Motor neuron (in vitro differentiated cells): ENCODE results near the gene CES3. TPM values are rescaled to one million over a fixed set of nuclear protein-coding genes. Genes with fewer than 3 reads are reported as not detected.
"Not testable (repeated sequence)": the region's sequence is repeated elsewhere in the genome, so short reads cannot be mapped to it uniquely, and the experiment has no call there.

Source experiments
- ATAC-seq, 8 experiments: fragments of 200-7000 bp; cut with Tn5 transposase; replicated peaks in 6 of 8; 2 replicates each; pipeline ENCODE4 v1.8.0; 2021; ENCODE audit warnings: mild to moderate bottlenecking in 8 of 8, moderate library complexity in 8 of 8
- H3K27ac ChIP-seq, 2 donors: fragments of 250-450 bp; sonication (Bioruptor Pico); 2 replicates each; pipeline ENCODE4 v1.9.0; 2021; ENCODE audit warnings: antibody characterized with exemption in 2 of 2, mild to moderate bottlenecking in 2 of 2, moderate library complexity in 1 of 2
- H3K4me1 ChIP-seq, 2 donors: fragments of 250-450 bp; sonication (Bioruptor Pico); replicated peaks in 1 of 2; 2 replicates each; pipeline ENCODE4 v1.6.1; 2021; ENCODE audit warnings: antibody characterized with exemption in 2 of 2, mild to moderate bottlenecking in 2 of 2, moderate library complexity in 1 of 2
- H3K4me3 ChIP-seq, 5 donors: fragments of 250-450 bp; sonication (Bioruptor Pico); 2 replicates each; pipeline ENCODE4 v1.9.0; 2021; ENCODE audit warnings: antibody characterized with exemption in 5 of 5, mild to moderate bottlenecking in 5 of 5, moderate library complexity in 4 of 5
- WGBS, 10 experiments: fragments of 450-650 bp; shearing (Covaris generic); methylation state at CpG; one replicate each; pipeline ENCODE4 v1.0.0; 2022; 5-methylcytosine and 5-hydroxymethylcytosine counted together
- in situ Hi-C, 9 experiments: fragments of 400-800 bp; cut with MboI; loops; one replicate each; pipeline ENCODE4 v1.15.0; 2021; ENCODE audit warnings: low sequenced_read_pairs in 9 of 9, low pct_unique_long_range_greater_than_20kb in 2 of 9; ENCODE audit not compliant: unreplicated experiment in 9 of 9
- total RNA-seq, 8 experiments: library from RNA; unstranded; fragments of 300-600 nt; gene quantifications; 2 replicates each; pipeline versions ENCODE4 v1.2.3 to v1.2.4, GENCODE V29; 2022

The CES3 gene
- total RNA-seq, 8 experiments from 2014 or later: 0.09 to 1.9 (median 0.53) TPM

GRCh38 chr16:66979011-66979717, 18.1 kb downstream of the CES3 start:
- peaks cover 0 to 9% of the 10 kb centered on the region in 2 donors for H3K4me1 ChIP-seq
- no peak overlapping the region for H3K27ac ChIP-seq
- WGBS, 10 experiments: 20 to 89% (median 66%) methylated on average over 1 to 3 of the region's 16 CpGs; no CpG with 5 or more reads in 6 of the 10 experiments
- in situ Hi-C loops: loop anchor here in 1 of 9 experiments (25.0 kb wide), 1 partner anchor 183 kb away; the partner anchor contains the start of genes B3GNT9, FBXL8, HSF4 and NOL3
- peak in 3 of 8 experiments; percentile 9 to 80 (median 74) for ATAC-seq
- no peak overlapping the region for H3K4me3 ChIP-seq

- H3K27ac ChIP-seq: no peak overlapping the region
- no peak overlapping the region for H3K4me3 ChIP-seq
- no peak for ATAC-seq
- in situ Hi-C loops: loop anchor here in 1 of 9 experiments (25.0 kb wide), 1 partner anchor 179 kb away; the partner anchor contains the start of genes B3GNT9, FBXL8, HSF4 and NOL3
- WGBS, 10 experiments: 63 to 89% (median 81%) methylated on average over 2 to 9 of the region's 9 CpGs
- H3K4me1 ChIP-seq: no peaks in the 10 kb centered on the region
Observed at GRCh38 chr16:66983033-66983432, 22.0 kb downstream of the CES3 start.

- Histone ChIP-seq H3K27ac (no peak overlapping the region), H3K4me1 (no peaks in the 10 kb centered on the region), H3K4me3 (no peak overlapping the region)
- ATAC-seq: no peak
- in situ Hi-C loops: loop anchor here in 1 of 9 experiments (25.0 kb wide), 1 partner anchor 177 kb away; the partner anchor contains the start of genes B3GNT9, FBXL8, HSF4 and NOL3
- 20 to 100% (median 72%) methylated on average over 1 to 3 of the region's 4 CpGs; no CpG with 5 or more reads in 4 of the 10 experiments for WGBS, 10 experiments
Observed at GRCh38 chr16:66984892-66985311, 23.8 kb downstream of the CES3 start.

- in situ Hi-C loops: loop anchor here in 1 of 9 experiments (25.0 kb wide), 1 partner anchor 176 kb away; the partner anchor contains the start of genes B3GNT9, FBXL8, HSF4 and NOL3
- ATAC-seq: no peak
- no peaks in the 10 kb centered on the region for H3K4me1 ChIP-seq
- no peak overlapping the region for H3K4me3 ChIP-seq
- 74 to 100% (median 86%) methylated on average over 1 to 6 of the region's 6 CpGs; no CpG with 5 or more reads in 4 of the 10 experiments for whole genome bisulfite sequencing, 10 experiments
- H3K27ac ChIP-seq: no peak overlapping the region
Observed at GRCh38 chr16:66986559-66986958, 25.5 kb downstream of the CES3 start.

- Histone ChIP-seq H3K27ac (no peak within 1 kb of the TSS), H3K4me1 (no peaks in the 10 kb centered on the region), H3K4me3 (no peak within 1 kb of the TSS)
- in situ Hi-C loops: loop anchor here in 1 of 9 experiments (25.0 kb wide), 1 partner anchor 174 kb away; the partner anchor contains the start of genes B3GNT9, FBXL8, HSF4 and NOL3
- WGBS, 10 experiments: 21 to 100% (median 67%) methylated on average over 1 to 8 of the region's 11 CpGs; no CpG with 5 or more reads in 3 of the 10 experiments
- ATAC-seq: peak in 3 of 8 experiments; percentile 45 to 95 (median 85)
Observed at GRCh38 chr16:66988197-66988788, 27.2 kb downstream of the CES3 start, which contains the start of gene CES4A. TSS of gene CES4A (plus strand) at chr16:66988589. CDS start at chr16:66988773, 184 bp downstream.

GRCh38 chr16:66991545-66992077, 30.5 kb downstream of the CES3 start:
- no peaks in the 10 kb centered on the region for H3K4me1 ChIP-seq
- H3K4me3 ChIP-seq: no peak overlapping the region
- no peak overlapping the region for H3K27ac ChIP-seq
- ATAC-seq: no peak
- in situ Hi-C loops: loop anchor here in 1 of 9 experiments (25.0 kb wide), 1 partner anchor 171 kb away; the partner anchor contains the start of genes B3GNT9, FBXL8, HSF4 and NOL3
- WGBS, 10 experiments: 14 to 86% (median 60%) methylated on average over 1 to 2 of the region's 2 CpGs; no CpG with 5 or more reads in 3 of the 10 experiments

GRCh38 chr16:66993558-66993957, 32.5 kb downstream of the CES3 start:
- ATAC-seq: peak in 3 of 8 experiments; percentile 91 to 98 (median 93)
- 0 to 100% (median 89%) methylated on average over 1 to 7 of the region's 12 CpGs; no CpG with 5 or more reads in 4 of the 10 experiments for WGBS, 10 experiments
- H3K4me3 ChIP-seq, H3K4me1 ChIP-seq, H3K27ac ChIP-seq: not testable (repeated sequence)
- in situ Hi-C loops: loop anchor here in 1 of 9 experiments (25.0 kb wide), 1 partner anchor 169 kb away; the partner anchor contains the start of genes B3GNT9, FBXL8, HSF4 and NOL3

GRCh38 chr16:66996324-66996982, 35.4 kb downstream of the CES3 start:
- Histone ChIP-seq H3K4me1 (no peaks in the 10 kb centered on the region), H3K4me3 (no peak overlapping the region), H3K27ac (no peak overlapping the region)
- in situ Hi-C loops: loop anchor here in 1 of 9 experiments (25.0 kb wide), 1 partner anchor 166 kb away; the partner anchor contains the start of genes B3GNT9, FBXL8, HSF4 and NOL3
- 8 to 100% (median 24%) methylated on average over 1 to 5 of the region's 6 CpGs; no CpG with 5 or more reads in 2 of the 10 experiments for WGBS, 10 experiments
- ATAC-seq: peak in 1 of 8 experiments; percentile 40

- ATAC-seq: no peak
- no peak overlapping the region for H3K4me3 ChIP-seq
- 0 to 100% (median 55%) methylated on average over 1 to 3 of the region's 3 CpGs; no CpG with 5 or more reads in 2 of the 10 experiments for WGBS, 10 experiments
- H3K27ac ChIP-seq: no peak overlapping the region
- H3K4me1 ChIP-seq: no peaks in the 10 kb centered on the region
- in situ Hi-C loops: loop anchor here in 1 of 9 experiments (25.0 kb wide), 1 partner anchor 165 kb away; the partner anchor contains the start of genes B3GNT9, FBXL8, HSF4 and NOL3
Observed at GRCh38 chr16:66996983-66997358, 35.9 kb downstream of the CES3 start.

GRCh38 chr16:67000384-67001351, 39.6 kb downstream of the CES3 start:
- no peaks in the 10 kb centered on the region for H3K4me1 ChIP-seq
- H3K27ac ChIP-seq: peak overlapping the region in 1 of 2 donors; percentile 14
- in situ Hi-C loops: no loop called here
- H3K4me3 ChIP-seq: peak overlapping the region; percentile 34 to 50 (median 46)
- peak; percentile 77 to 85 (median 82) for ATAC-seq
- 0 to 13% (median 2%) methylated on average over 1 to 34 of the region's 89 CpGs; no CpG with 5 or more reads in 5 of the 10 experiments for WGBS, 10 experiments

- no peak for ATAC-seq
- Histone ChIP-seq H3K27ac (no peak overlapping the region), H3K4me3 (no peak overlapping the region), H3K4me1 (no peaks in the 10 kb centered on the region)
- in situ Hi-C loops: no loop called here
- WGBS, 10 experiments: 56 to 87% (median 74%) methylated on average over 1 to 3 of the region's 3 CpGs; no CpG with 5 or more reads in 2 of the 10 experiments
Observed at GRCh38 chr16:67001726-67002125, 40.7 kb downstream of the CES3 start.
